NCI-H446 (cell line): ENCODE measurements around the gene ABI1.
"Not testable (repeated sequence)": the region's sequence is repeated elsewhere in the genome, so short reads cannot be mapped to it uniquely, and the experiment has no call there.

Experiments used
- DNase-seq, 2 experiments: peaks; one replicate each; lab custom pipeline; 2025; lab: John Stamatoyannopoulos, UW

Gene ABI1

DNA sequence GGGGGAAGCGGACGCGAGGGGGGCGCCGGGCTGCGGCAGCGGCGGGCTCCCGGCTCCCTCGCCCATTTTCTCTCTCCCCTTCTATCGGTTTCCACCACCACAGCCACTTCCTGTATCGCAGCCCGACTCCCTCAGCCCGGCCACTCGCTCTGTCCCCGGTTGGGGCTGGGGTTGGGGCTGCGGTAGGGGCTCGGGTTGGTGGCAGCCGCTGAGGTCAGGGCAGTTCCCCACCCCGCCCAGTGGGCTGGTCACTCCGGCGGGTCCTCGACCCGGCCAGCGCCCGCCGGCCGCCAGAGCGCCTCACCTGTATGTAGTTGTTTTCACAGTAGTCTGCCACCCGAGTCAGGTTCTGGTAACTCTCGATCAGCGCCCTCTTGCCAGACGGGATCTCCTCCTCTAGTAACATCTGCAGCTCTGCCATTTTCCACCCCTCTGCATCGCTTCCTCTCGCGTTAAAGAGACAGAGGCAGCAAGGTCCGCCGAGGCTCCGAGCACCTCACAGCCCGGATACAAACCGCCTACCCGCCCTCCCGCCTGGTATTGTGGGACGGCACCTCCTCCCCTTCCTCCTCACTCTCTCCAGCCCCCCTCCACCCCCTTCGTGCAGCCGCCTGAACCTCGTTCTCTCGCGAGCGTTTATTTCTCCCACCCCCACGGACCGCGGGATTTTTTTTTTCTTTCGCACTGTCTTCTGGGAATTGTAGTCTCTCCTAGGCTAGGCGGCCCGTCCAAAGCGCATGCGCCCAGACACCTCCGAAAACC, at the start of gene ABI1:
Gene ABI1, minus strand, starts transcription at position 516 of the 762 bp plus-strand sequence. Its CDS starts 95 bp downstream, at position 421.
- peak; percentile 97 to 99 for DNase-seq

DNA sequence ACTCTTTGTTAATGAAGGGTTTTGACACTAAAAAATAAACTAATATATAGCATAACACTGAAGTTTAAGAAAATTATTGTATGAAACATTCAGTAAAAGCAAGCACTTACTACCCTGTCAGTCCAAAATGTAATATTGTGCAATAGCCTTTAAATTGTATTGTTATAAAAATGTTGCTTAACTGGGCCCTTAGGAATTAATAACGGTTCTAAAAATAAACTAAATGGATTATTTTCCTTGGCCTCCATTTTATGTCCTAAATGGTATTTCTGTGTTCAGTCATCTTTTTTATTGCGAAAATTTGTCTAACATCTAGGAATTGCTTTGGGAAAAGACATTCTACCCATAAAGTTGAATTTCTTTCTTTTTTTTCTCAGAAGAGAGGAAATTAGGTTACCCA, 49.0 kb upstream of the ABI1 start:
- DNase-seq: no peak

DNA sequence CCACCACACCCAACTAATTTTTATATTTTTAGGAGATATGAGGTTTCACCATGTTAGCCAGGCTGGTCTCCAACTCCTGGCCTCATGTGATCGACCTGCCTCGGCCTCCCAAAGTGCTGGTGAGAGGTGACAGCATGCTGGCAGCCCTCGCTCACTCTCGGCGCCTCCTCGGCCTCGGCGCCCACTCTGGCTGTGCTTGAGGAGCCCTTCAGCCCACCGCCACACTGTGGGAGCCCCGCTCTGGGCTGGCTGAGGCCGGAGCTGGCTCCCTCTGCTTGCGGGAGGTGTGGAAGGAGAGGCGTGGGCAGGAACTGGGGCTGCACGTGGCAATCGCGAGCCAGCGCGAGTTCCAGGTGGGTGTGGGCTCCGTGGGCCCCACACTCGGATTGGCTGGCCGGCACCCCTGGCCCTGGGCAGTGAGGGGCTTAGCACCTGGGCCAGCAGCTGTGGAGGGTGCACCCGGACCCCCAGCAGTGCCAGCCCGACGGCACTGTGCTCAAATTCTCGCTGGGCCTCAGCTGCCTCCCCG, 44.6 kb upstream of the ABI1 start:
- not testable (repeated sequence) for DNase-seq

DNA sequence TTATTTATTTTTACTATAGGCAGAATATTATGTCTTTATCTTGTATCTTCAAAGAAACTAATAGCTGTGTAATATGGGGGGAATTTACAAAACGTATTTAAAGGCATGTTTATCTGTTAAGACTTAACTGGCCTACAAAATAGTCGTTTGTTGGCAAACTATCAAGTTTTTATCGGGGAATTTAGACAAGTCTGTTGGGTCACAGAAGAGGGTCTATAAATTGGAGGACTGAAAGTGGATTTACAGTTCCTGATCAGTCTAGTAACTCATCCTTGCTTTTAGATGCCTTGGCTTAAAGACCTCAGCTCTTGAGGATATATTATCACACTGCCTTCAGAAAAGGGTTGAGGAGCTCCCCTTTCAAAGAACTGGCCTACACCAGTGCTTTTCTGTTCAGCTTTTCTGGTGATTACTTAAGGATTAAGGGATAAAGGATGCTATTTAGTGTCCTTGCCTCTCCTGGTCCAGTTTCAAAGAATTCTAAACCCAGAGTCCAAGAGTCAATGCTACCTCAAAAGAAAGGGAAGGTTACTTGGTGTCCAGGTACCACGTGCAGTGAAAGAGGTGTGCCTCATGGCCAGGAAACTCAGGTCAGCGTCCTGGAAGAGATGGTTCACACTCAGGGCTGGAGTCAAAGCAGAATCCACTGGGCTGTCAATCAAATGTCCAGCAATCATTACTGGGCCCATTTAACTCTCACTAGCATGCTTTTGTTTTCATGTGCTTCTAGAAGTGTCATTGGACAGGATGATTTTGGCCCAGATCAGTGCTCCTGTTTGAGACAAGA, 42.9 kb upstream of the ABI1 start:
- no peak for DNase-seq

DNA sequence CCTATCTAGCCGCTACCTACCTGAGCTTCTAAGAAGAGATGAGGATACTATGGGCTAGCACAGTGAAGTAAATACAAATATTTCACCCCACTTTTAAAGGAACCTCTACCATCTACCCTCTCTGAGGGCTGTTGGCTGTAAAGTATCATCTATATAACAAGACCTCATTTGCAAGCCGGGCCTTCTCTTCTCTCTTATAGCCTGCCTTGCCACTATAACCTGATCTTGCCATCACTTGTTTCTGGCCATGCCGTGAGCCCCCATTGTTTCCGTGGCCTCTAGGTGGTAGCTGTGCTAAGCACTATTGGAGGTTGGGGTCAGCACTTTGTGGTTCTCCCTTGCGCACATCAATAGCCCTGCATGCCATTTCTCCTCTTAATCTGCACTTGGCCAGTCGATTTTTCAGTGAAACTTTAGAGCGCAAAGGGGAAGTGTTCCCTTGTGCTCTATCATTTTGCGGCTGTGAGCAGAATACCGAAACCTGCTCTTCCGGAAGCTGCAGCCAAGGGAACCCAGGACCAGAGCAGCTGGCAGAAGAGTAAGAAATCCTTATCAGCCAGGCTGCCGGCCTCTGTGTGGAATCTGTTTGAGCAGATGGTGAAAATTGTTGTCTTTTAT, 31.7 kb upstream of the ABI1 start:
- DNase-seq: peak in 1 of 2 experiments; percentile 6

DNA sequence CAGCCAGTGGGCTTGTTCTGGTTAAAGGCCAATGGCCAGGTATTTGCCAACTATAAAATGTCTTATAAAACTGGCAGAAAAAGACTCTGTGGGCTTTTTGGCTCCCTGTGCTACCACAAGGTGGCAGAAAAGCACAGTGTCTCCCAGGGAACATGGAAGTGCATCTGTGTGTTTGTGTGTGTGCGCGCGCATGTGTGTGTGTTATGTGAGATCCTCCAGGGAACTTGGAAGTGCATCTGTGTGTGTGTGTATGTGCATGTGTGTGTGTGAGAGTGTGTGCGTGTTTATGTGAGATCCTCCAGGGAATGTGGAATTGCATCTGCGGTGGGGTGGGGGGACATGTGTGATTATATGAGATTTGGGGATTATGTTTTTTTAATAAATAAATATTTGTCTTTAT, 30.2 kb upstream of the ABI1 start:
- DNase-seq: peak; percentile 72 to 84

DNA sequence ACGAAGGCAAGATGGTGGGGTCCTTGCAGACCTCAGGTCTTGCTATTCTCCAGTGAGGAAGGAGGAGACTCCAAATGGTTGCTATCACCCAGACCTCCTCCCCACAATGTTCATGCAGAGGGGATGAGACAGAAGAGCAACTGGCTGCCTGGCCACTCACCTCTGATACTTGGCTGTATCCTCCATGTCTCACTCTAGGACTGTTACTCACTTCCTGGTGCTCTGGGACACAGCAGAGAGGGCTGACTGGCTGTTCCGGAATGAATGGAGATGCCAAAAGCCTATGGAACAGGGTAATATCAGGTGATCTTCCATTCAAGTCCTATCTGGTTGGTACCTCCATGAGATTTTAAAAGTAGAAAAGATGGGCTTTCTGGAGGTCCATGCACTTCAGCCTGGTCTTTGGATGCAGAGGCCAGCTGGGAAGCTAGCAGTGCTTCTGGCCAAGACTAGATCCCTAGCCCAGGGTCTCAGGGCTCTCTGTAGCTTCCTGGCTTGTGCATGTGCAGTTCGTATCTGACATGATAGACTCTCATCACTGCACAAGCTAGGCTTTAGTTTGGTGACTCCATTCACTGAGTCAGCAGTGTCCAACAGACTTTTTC, 27.0 kb upstream of the ABI1 start:
- no peak for DNase-seq

DNA sequence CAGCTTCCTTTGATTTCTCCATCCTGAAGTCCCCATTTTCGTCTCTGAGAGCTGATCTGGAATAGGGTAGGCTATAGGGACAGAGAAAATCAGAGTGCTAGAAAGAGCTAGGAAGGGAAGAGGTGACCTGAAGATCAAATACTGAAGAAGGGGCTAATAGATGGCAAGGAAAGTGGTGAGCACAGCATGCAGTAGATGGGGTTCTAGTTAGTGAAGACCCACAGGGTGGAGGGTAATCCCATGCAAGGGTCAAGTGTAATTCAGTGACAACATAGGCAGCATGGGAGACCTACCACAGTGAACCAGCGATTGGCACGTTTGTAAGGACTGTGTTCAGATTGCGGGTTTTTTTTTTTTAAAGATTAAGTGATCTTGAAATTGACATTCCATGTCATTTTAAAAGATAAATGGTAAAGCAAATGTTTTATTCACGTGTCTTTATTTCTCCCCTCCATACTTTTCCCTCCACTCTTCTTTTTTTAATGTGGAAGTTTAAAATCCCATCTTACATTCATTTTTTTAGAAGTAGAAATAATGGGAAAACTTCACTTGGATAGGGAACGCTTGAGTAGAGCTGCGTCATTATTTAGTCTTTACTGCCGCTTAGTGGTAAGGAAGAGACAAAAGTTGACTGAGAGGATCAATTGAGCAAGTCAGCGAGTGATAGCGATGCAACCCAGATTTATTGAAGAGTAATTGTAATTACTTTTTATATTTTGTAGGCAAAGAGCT, 21.0 kb upstream of the ABI1 start:
- peak; percentile 21 to 72 for DNase-seq

DNA sequence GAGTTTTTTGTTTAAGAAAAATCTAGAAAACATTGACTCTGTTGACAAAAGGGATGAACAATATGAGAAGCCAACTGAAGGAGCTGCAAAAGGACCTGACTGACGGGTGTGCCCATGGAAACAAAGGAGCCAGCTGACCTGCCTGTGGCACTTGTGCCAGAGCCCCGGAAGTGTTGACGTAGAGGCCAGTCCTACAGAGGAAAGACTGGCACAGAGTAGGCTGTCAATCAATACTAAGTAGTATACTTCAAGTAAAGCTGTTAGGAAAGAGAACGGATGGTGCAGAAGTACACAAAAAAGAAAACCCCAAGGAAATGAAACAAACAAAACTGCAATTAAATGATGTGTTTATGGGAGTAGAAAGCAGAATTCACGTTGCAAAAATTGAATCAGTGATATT, 19.0 kb upstream of the ABI1 start:
- DNase-seq: no peak

DNA sequence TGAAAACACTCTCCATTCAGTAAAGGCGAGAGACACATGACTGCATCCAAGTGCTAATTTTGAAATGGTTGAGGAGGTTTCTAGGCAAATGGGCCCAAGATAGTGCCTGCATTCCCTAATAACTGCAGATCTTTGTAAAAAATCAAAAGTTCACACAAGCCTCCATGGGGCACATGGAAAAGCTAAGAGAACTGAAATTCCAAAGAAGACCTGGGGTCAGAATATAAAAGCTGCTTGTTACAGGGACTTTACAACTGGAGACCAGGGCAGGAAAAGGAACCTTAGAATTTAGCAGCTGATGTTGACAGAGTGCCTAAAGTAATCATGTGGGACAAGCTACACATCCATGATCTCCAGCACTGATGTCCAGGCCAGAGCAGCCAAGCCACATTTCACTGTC, 10.0 kb upstream of the ABI1 start:
- no peak for DNase-seq

DNA sequence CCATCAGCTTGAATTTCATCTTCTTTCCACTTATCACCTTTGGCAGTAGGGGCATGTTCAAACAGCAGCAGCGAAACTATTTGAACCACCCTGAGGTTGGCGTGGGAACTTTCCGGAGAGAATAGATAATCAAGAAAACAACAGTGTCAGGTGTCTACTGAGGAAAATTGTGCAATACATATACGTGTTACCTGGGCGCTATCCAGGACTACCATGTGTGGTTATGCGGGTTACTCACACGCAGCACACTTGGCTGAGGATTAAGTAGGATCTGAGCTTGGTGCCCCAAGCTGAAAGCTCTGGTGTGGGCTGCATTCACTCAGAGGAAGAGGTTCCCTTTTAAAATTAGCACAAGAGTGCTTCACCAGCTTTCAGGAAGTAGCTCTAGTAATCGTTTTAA, 8.8 kb upstream of the ABI1 start:
- DNase-seq: no peak

DNA sequence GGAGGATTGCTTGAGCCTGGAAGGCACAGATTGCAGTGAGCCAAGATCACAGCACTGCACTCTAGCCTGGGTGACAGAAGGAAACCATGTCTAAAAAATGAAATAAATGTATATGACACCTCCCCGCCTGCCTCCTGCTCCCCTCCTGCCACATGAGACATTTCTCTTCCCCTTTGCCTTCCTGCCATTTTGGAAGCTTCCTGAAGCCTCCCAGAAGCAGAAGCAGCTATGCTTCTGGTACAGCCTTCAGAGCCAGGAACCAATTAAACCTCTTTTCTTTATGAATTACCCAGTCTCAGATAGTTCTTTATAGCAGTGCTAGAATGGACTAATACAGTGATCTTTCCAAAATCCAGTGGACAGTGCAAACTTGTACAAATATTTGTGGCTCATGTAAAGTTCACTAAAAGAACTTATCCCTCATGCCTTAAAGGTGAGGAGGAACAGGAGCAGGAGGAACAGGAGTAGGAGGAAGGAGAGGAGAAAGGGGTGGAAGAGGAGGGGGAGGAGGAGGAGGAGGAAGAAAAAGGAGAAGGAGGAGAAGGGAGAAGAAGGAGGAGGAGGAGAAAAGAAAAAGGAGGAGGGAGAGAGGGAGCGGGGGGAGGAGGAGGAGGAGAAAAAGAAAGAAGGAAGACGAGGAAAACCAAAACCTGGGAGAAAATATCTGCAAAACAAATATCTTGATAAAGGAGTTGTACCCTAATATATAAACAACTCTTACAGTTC, 2.8 kb upstream of the ABI1 start:
- DNase-seq: no peak

DNA sequence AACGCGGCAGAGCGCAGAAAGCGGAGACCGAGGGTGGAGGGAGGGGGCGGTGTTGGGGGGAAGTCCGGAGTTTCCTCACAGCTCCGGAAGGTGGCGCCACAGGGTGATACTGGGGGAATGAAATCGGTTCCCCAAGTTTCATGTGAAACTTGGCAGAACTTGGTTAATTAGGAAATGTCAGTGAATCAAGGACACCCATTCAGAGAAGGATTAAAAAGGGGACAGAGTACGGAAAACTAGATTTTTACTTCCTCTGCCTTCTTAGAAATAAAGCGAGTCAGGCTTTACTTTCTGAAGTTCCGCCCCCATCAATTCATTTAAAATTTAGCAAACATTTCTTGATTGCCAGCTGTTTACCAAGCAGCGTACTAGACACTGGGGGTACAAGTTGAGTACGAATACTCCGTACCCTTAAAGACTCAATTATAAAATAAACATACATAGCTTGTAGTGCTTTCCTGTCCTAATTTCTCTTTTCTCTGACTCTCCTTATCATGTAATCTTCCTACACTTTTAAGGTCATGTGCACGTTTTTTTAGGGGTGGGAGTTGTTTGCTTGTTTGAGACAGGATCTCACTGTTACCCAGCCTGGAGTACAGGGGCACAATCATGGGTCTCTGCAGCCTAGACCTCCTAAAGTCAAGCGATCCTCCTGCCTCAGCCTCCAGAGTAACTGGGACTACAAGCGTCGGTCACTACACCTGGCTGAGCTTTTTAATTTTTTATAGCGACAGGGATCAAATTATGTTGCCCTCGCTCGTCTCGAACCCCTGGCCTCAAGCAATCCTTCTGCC, 644 bp upstream of the ABI1 start:
- DNase-seq: no peak

DNA sequence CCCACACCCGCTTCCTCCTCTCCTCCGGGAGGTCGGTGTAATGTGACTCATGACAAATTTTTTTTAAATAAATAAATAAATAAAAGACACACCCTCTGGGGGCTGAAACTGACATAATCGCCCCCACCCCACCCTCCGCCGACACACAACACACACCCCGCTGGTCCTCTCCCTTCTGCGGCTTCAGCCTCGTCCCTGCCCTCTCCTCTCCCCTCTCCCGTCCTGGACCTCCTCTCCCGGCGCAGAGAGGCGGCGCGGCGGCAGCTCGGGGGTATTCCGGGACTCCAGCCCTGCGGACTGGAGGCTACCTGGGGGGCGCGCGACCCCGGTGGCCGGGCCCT, 686 bp downstream of the ABI1 start:
- DNase-seq: peak in 1 of 2 experiments; percentile 23

DNA sequence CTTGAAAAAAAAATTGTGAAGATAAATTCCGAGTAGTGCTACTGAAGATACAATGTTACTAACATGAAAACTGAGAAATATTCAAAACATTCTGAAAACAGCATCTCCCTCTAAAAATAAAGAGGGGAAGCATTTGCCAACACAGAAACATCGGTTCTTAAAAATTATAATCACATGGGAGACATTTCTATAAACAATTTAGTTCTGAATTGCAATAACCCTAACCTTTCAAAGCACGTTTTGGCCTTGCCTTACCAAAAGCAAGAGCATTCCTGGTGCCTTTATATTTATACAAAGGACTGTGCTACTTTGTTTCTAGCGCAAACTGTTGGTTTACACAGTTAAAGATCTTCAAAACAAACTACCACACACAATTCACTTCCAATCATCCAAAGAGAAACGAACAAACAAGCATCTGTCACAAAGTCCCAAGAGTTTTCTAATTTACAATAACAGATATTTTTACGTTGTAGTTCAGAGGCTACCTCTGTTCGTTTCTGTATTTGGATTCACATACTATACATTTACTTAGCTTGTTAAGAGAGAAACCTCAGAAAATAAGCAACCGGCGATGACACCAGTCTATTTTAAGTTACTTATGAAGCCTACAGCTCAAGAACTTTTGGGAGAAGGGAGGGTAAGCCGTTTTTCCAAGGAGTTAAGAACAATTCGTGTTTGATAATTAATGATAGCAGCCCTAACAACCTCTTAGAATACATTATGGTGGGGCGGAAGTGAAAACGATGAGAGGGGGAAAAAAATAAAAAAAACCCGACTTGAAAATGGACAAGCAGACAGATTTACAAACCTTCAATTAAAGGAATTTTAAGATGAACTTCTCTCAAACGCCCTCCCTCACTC, 1.3 kb downstream of the ABI1 start:
- no peak for DNase-seq

DNA sequence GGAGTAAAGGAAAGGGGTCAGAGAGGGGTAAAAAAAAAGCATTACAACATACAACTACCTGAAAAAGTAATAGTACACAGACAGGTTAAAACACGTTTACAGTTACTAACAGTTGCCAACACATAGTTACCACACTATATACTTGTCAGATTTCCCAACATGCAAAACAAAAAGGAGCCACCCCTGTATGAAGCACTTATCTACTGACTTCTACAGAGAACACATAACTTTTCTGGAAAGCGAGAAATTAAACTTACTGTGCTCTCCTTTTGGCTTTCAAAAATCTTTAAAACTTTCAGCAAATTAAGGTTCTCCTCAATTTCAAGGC, 2.1 kb downstream of the ABI1 start:
- no peak for DNase-seq

DNA sequence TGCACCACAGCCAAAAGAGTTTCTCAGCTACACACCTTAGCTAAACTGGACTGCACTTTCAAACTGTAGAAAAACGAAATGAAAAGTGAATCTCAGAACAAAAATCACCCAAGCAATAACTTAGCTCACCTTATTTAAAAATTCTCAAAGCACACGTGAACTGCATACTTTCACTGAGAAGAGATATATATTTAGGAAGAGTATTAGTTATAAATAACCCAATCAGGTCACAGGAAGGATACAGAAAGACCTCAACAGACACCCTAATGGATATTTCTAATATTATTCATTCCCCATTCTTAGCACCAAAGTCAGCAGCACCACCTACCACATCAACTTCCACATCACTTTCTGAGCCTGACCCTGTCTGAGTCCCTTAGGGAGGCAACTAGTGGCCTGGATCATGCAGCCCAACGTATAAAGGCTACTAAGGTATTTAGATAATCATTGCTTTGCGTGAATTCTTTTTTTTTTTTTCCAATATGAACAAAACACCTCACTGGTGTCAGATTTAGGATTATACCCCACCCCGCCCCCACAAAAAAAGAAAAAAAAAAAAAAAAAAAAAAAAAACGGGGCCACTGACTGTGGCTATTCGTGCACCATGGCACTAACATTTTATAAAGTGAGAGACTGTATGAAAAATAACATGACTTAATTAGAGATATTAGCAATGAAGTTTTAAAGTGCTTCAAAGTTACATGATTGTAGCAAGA, 2.6 kb downstream of the ABI1 start:
- DNase-seq: no peak

DNA sequence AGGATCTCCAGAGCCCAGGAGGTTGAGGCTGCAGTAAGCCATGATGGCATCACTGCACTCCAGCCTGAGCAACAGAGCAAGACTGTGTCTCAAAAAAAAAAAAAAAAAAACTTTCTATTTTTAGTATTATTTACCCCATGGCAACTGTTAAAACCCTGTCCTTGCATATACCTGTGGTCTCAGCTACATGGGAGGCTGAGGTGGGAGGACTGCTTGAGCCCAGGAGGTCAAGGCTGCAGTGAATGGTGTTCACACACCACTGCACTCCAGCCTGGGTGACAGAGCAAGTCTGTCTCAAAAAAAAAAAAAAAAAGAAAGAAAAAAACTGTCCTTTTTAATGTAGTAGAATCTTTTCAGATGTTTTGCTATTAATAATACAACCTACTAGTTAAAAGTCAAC, 3.2 kb downstream of the ABI1 start:
- not testable (repeated sequence) for DNase-seq

DNA sequence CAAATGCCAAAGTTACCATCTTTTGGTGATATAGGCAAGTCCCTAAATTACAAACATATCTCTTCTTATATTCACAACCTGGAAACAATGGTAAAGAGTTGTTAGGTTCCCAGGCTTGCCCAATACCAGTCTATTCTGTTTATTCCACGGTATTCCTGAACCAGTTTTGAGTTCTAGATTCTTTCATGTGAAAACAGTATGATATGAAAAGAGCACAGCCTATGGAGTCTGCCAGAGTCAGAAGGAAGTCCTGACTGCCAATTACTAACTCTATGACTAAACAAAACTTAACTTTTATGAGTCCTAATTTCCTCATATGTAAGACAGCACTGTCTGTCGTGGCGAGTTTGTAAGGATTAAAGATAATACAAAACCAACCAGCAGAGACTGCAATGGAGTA, 5.6 kb downstream of the ABI1 start:
- no peak for DNase-seq
